ENCODE data around the gene CBFA2T2. TPM values are rescaled to one million over a fixed set of nuclear protein-coding genes. Genes with fewer than 3 reads are reported as not detected.
"Not testable (repeated sequence)": the region's sequence is repeated elsewhere in the genome, so short reads cannot be mapped to it uniquely, and the experiment has no call there.

The CBFA2T2 gene
- 10 to 100 TPM; 42.1 to 43.4 TPM for total RNA-seq
- 10 to 100 TPM; 16.5 to 25.2 TPM for polyA plus RNA-seq

DNA sequence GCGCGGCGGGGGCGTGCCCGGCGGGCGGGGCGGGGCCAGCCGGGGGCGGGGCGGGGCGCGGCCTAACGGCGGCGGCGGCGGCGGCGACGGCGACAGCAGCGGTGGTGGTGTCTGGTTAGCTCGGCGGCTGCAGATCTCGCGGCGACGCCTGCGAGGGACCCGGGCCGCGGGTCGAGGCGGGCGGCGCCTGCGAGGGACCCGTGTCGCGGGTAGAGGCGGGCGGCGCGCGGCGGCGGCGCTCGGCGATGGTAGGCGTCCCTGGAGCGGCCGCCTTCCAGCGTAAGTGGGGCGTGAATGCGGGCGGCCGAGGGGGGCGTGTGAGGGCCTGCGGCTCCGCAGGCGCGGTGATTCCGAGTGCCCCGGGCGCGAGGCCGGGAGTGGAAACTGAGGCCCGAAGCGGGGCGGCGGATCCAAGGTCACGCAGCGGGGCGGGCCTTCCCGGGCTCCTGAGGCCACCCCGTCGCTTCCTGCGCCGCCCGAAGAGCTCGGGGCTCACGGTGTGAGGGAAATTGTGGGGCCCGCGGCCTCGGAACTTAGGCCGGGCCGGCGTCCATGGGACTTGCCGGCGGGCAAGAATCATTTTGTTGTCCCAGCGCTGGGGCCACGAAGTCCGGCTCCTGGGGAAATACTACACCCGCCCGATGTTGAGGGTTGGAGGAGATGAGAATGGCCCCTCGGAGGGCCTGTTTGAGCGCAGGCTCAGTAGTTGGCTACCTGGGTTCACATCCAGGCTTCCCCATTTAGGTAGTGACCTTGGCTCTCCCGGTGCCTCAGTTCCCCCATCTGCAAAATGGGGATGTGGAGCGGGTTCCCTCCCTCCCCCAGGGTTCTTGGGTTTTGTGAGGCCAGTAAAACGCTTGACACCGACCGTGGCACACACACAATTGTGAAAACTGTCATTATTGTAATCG lies at the start of gene CBFA2T2:
TSS of gene CBFA2T2 (plus strand) at position 74 of the 911 bp plus-strand sequence. CDS start at position 246, 172 bp downstream.
- DNase-seq, result no peak
- intact Hi-C loops (cut with micrococcal nuclease), result loop anchor here (1.0 kb wide), 2 partner anchors 46 to 176 kb away; partner anchors contain the start of gene ACTL10
- POLR2A ChIA-PET (ENCODE audit: partially characterized antibody), result interaction anchor here (0.5 to 2.9 kb wide), 34 partner anchors 10 to 1381 kb away, joined by 3 to 47 read pairs (median 5); partner anchors contain the start of genes ACTL10, CDK5RAP1, CHMP4B and EIF2S2
- Histone ChIP-seq H3K27ac (ENCODE audit: low read depth, low read length) (peak within 1 kb of the TSS; percentile 89), H3K36me3 (ENCODE audit: insufficient read depth, low read length) (no peaks in the 10 kb centered on the region), H3K9me3 (ENCODE audit: control insufficient read depth in 1 of 2, low read length in 2 of 2) (no peaks in the 10 kb centered on the region), H3K4me3 (ENCODE audit: low read length in 2 of 2) (peak within 1 kb of the TSS; percentile 73 to 76), H3K4me1 (ENCODE audit: insufficient read depth, low read length) (peaks cover 16% of the 10 kb centered on the region), H3K27me3 (ENCODE audit: insufficient read depth, low read length) (no peaks in the 10 kb centered on the region)
- Mint-ChIP-seq H3K27ac (peak within 1 kb of the TSS; percentile 92 to 95 (median 95)), H3K27me3 (no peaks in the 10 kb centered on the region), H3K9me3 (no peaks in the 10 kb centered on the region), H3K4me3 (peak within 1 kb of the TSS; percentile 85 to 96 (median 90)), H3K4me1 (peaks cover 8 to 29% (median 18%) of the 10 kb centered on the region in 4 donors), H3K36me3 (peaks cover 0 to 10% of the 10 kb centered on the region in 2 donors)
- CTCF ChIA-PET (ENCODE audit: partially characterized antibody), result interaction anchor here (0.7 to 1.8 kb wide), 9 partner anchors 33 to 242 kb away, joined by 3 to 9 read pairs (median 4); partner anchors contain the start of genes PXMP4 and SNTA1

GRCh38 chr20:33440562-33440961 lies 49.3 kb upstream of the CBFA2T2 start:
- H3K36me3 Mint-ChIP-seq; H3K9me3 Mint-ChIP-seq; H3K9me3 ChIP-seq (ENCODE audit: control insufficient read depth in 1 of 2, low read length in 2 of 2); DNase-seq; H3K4me3 ChIP-seq (ENCODE audit: low read length in 2 of 2); H3K27me3 ChIP-seq (ENCODE audit: insufficient read depth, low read length); H3K4me3 Mint-ChIP-seq; H3K36me3 ChIP-seq (ENCODE audit: insufficient read depth, low read length); POLR2A ChIA-PET (ENCODE audit: partially characterized antibody); CTCF ChIA-PET (ENCODE audit: partially characterized antibody); H3K27me3 Mint-ChIP-seq; H3K27ac ChIP-seq (ENCODE audit: low read depth, low read length): not testable (repeated sequence)
- Mint-ChIP-seq H3K4me1 (peaks cover 14 to 28% (median 19%) of the 10 kb centered on the region in 4 donors), H3K27ac (peak overlapping the region in 2 of 7 donors; percentile 8 to 15)
- intact Hi-C loops (cut with micrococcal nuclease), result loop anchor here (5.0 kb wide), 2 partner anchors 292 to 672 kb away; partner anchors contain the start of genes EIF2S2 and ZNF341
- H3K4me1 ChIP-seq (ENCODE audit: insufficient read depth, low read length), result peaks cover 17% of the 10 kb centered on the region

- POLR2A ChIA-PET (ENCODE audit: partially characterized antibody), result interaction anchor here (0.6 to 1.0 kb wide), 2 partner anchors 40 to 113 kb away, joined by 3 to 5 read pairs; partner anchors contain the start of gene CDK5RAP1
- Histone ChIP-seq H3K4me1 (ENCODE audit: insufficient read depth, low read length) (peaks cover 17% of the 10 kb centered on the region), H3K27ac (ENCODE audit: low read depth, low read length) (no peak overlapping the region), H3K27me3 (ENCODE audit: insufficient read depth, low read length) (no peaks in the 10 kb centered on the region), H3K4me3 (ENCODE audit: low read length in 2 of 2) (no peak overlapping the region), H3K9me3 (ENCODE audit: control insufficient read depth in 1 of 2, low read length in 2 of 2) (no peaks in the 10 kb centered on the region), H3K36me3 (ENCODE audit: insufficient read depth, low read length) (no peaks in the 10 kb centered on the region)
- Mint-ChIP-seq H3K4me3 (peak overlapping the region; percentile 20 to 89 (median 61)), H3K27me3 (no peaks in the 10 kb centered on the region), H3K4me1 (peaks cover 14 to 28% (median 21%) of the 10 kb centered on the region in 4 donors), H3K36me3 (peaks cover 0 to 6% of the 10 kb centered on the region in 2 donors), H3K9me3 (peaks cover 0 to 2% (median 0%) of the 10 kb centered on the region in 8 donors), H3K27ac (peak overlapping the region in 3 of 7 donors; percentile 48 to 57 (median 52))
- no peak for DNase-seq
- CTCF ChIA-PET (ENCODE audit: partially characterized antibody), result interaction anchor here (0.9 kb wide), 1 partner anchor 13 kb away, joined by 3 read pairs; no protein-coding TSS in a partner anchor
- intact Hi-C loops (cut with micrococcal nuclease), result loop anchor here (5.0 kb wide), 2 partner anchors 291 to 671 kb away; partner anchors contain the start of genes EIF2S2 and ZNF341
Measured at GRCh38 chr20:33441142-33441955, 48.5 kb upstream of the CBFA2T2 start.

- Histone ChIP-seq H3K27me3 (ENCODE audit: insufficient read depth, low read length) (no peaks in the 10 kb centered on the region), H3K4me1 (ENCODE audit: insufficient read depth, low read length) (peaks cover 17% of the 10 kb centered on the region), H3K9me3 (ENCODE audit: control insufficient read depth in 1 of 2, low read length in 2 of 2) (no peaks in the 10 kb centered on the region), H3K4me3 (ENCODE audit: low read length in 2 of 2) (peak overlapping the region in 1 of 2 donors; percentile 43), H3K27ac (ENCODE audit: low read depth, low read length) (no peak overlapping the region), H3K36me3 (ENCODE audit: insufficient read depth, low read length) (no peaks in the 10 kb centered on the region)
- intact Hi-C loops (cut with micrococcal nuclease), result loop anchor here (1.0 to 5.0 kb wide), 4 partner anchors 72 to 670 kb away; partner anchors contain the start of genes EIF2S2, RALY and ZNF341
- CTCF ChIA-PET (ENCODE audit: partially characterized antibody), result interaction anchor here (1.1 kb wide), 1 partner anchor 239 kb away, joined by 3 read pairs; no protein-coding TSS in a partner anchor
- Mint-ChIP-seq H3K4me3 (peak overlapping the region; percentile 77 to 92 (median 88)), H3K27me3 (no peaks in the 10 kb centered on the region), H3K36me3 (peaks cover 0 to 6% of the 10 kb centered on the region in 2 donors), H3K27ac (peak overlapping the region in 6 of 7 donors; percentile 57 to 92 (median 90)), H3K4me1 (peaks cover 14 to 28% (median 22%) of the 10 kb centered on the region in 4 donors), H3K9me3 (peaks cover 0 to 2% (median 0%) of the 10 kb centered on the region in 8 donors)
- DNase-seq, result peak in 2 of 5 donors; percentile 2 to 3
- POLR2A ChIA-PET (ENCODE audit: partially characterized antibody), result interaction anchor here (0.6 to 3.4 kb wide), 12 partner anchors 23 to 670 kb away, joined by 3 to 22 read pairs (median 4); partner anchors contain the start of genes ACTL10, C20orf144, CDK5RAP1 and EIF2S2
Measured at GRCh38 chr20:33442136-33443005, 47.5 kb upstream of the CBFA2T2 start.

DNA sequence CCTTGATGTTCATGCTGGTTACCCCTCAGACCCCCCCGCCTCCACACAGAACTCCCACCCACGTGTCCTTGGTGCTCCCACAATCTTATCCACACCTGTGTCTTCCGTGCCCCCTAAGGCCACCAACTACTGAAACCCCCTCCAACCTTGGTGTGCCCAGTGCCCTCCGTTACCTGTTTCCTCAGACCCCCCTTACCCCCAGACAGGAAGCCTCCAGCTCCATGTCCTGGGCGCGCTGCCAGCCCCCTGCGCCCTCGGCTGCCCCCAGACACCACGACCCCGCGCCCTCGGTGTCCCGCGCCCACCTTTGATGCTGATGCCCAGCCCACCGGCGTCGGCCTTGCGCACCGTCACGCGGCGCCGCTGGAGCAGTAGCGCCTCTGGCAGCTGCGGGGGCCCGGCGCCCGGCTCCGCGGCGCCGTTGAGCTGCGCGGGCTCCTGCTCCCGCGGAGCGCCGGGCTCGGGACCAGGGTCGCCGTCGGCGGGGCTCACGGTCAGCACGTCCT lies 46.8 kb upstream of the CBFA2T2 start:
- Mint-ChIP-seq H3K27me3 (no peaks in the 10 kb centered on the region), H3K9me3 (peaks cover 0 to 2% (median 0%) of the 10 kb centered on the region in 8 donors), H3K4me3 (peak overlapping the region; percentile 77 to 92 (median 88)), H3K27ac (peak overlapping the region in 6 of 7 donors; percentile 57 to 92 (median 90)), H3K36me3 (peaks cover 0 to 6% of the 10 kb centered on the region in 2 donors), H3K4me1 (peaks cover 14 to 28% (median 22%) of the 10 kb centered on the region in 4 donors)
- intact Hi-C loops (cut with micrococcal nuclease), result loop anchor here (1.0 to 5.0 kb wide), 4 partner anchors 72 to 669 kb away; partner anchors contain the start of genes EIF2S2, RALY and ZNF341
- Histone ChIP-seq H3K9me3 (ENCODE audit: control insufficient read depth in 1 of 2, low read length in 2 of 2) (no peaks in the 10 kb centered on the region), H3K36me3 (ENCODE audit: insufficient read depth, low read length) (no peaks in the 10 kb centered on the region), H3K4me1 (ENCODE audit: insufficient read depth, low read length) (peaks cover 17% of the 10 kb centered on the region), H3K4me3 (ENCODE audit: low read length in 2 of 2) (peak overlapping the region in 1 of 2 donors; percentile 43), H3K27me3 (ENCODE audit: insufficient read depth, low read length) (no peaks in the 10 kb centered on the region), H3K27ac (ENCODE audit: low read depth, low read length) (no peak overlapping the region)
- peak in 1 of 5 donors; percentile 48 for DNase-seq
- ChIA-PET POLR2A (ENCODE audit: partially characterized antibody) (interaction anchor here (0.9 to 3.4 kb wide), 14 partner anchors 23 to 669 kb away, joined by 3 to 22 read pairs (median 6); partner anchors contain the start of genes ACTL10, C20orf144, CBFA2T2 and CDK5RAP1), CTCF (ENCODE audit: partially characterized antibody) (interaction anchor here (0.5 to 1.8 kb wide), 4 partner anchors 41 to 1807 kb away, joined by 3 to 5 read pairs (median 3); partner anchors contain the start of genes CBFA2T2 and CDK5RAP1)

All from CD4-positive, alpha-beta memory T cell (primary cell).